ENCODE measurements around the gene OGFOD2.

DNA sequence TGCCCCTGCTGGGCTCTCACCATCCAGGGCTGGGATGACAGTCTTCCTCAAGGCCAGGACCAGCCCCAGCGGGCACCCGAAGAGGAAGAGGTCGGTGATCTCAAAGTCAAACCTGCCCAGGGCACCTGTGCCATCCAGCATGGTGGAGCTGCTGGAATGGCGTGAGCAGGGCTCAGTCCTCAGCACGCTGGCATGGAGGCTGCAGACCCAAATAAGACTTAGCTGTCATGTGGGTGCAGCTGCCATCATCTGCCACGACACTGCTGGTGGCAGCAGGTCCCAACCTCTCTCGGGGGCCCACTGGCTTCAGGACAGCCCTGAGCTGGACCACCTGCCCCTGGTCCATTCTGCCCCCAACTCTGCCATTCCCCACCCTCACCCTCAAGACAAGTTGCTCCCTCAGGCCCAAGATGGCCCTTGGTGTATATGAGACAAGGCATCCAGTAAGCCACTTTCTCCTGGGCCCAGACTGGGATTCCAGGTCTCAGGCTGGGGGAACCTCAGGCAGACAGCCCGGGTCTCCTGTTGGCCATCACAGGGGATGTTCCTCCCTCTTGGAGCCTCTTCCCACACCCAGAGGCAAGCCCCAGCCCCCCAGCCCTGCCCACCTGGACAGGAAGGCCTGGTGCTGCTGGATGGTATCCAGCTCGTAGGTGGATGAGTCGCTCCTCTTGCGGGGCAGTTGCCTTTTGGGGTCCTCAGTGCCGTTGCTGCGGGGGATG is 19.9 kb downstream of the OGFOD2 start:
- TF ChIP-seq, protein P1, sequence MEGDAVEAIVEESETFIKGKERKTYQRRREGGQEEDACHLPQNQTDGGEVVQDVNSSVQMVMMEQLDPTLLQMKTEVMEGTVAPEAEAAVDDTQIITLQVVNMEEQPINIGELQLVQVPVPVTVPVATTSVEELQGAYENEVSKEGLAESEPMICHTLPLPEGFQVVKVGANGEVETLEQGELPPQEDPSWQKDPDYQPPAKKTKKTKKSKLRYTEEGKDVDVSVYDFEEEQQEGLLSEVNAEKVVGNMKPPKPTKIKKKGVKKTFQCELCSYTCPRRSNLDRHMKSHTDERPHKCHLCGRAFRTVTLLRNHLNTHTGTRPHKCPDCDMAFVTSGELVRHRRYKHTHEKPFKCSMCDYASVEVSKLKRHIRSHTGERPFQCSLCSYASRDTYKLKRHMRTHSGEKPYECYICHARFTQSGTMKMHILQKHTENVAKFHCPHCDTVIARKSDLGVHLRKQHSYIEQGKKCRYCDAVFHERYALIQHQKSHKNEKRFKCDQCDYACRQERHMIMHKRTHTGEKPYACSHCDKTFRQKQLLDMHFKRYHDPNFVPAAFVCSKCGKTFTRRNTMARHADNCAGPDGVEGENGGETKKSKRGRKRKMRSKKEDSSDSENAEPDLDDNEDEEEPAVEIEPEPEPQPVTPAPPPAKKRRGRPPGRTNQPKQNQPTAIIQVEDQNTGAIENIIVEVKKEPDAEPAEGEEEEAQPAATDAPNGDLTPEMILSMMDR (conservative IDR thresholded peaks at IDR 0.05; ENCODE audit: low read length), result no peak
- no peak for TF ChIP-seq EZH2phosphoT487 (IDR thresholded peaks at IDR 0.05; ENCODE audit: borderline replicate concordance, low read depth, low read length)
